Measurements from ENCODE around the gene CSNK2A1. TPM values are rescaled to one million over a fixed set of nuclear protein-coding genes. Genes with fewer than 3 reads are reported as not detected.

The CSNK2A1 gene
- polyA plus RNA-seq, 1 experiment: 71.5 TPM

GRCh38 chr20:571754-572441 is 28.3 kb upstream of the CSNK2A1 start:
- Histone ChIP-seq H3K36me3 (ENCODE audit: control insufficient read depth, insufficient read depth, low read length) (no peaks in the 10 kb centered on the region), H3K4me3 (ENCODE audit: low read depth, low read length) (no peak overlapping the region), H3K27me3 (ENCODE audit: control insufficient read depth, insufficient read depth, low read length) (peaks cover 29% of the 10 kb centered on the region)
- no peak for DNase-seq (ENCODE audit: low read depth)
- CTCF ChIA-PET: interaction anchor here (0.5 to 3.6 kb wide), 7 partner anchors 10 to 228 kb away, joined by 3 to 15 read pairs (median 5); no protein-coding TSS in a partner anchor
- POLR2A ChIA-PET: no interaction called here
- no peak for TF ChIP-seq CTCF (IDR thresholded peaks at IDR 0.05; ENCODE audit: insufficient read depth, low read depth, low read length)

GRCh38 chr20:568673-569415 is 25.3 kb upstream of the CSNK2A1 start:
- POLR2A ChIA-PET: no interaction called here
- H3K4me3 ChIP-seq (ENCODE audit: low read depth, low read length): no peak overlapping the region
- CTCF ChIA-PET: interaction anchor here (0.6 to 1.7 kb wide), 7 partner anchors 8 to 170 kb away, joined by 3 to 8 read pairs (median 3); partner anchors contain the start of gene CSNK2A1
- no peaks in the 10 kb centered on the region for H3K36me3 ChIP-seq (ENCODE audit: control insufficient read depth, insufficient read depth, low read length)
- TF ChIP-seq CTCF (IDR thresholded peaks at IDR 0.05; ENCODE audit: insufficient read depth, low read depth, low read length): no peak
- DNase-seq (ENCODE audit: low read depth): no peak
- peaks cover 26% of the 10 kb centered on the region for H3K27me3 ChIP-seq (ENCODE audit: control insufficient read depth, insufficient read depth, low read length)

GRCh38 chr20:568097-568652 is 24.6 kb upstream of the CSNK2A1 start:
- Histone ChIP-seq H3K4me3 (ENCODE audit: low read depth, low read length) (no peak overlapping the region), H3K36me3 (ENCODE audit: control insufficient read depth, insufficient read depth, low read length) (no peaks in the 10 kb centered on the region), H3K27me3 (ENCODE audit: control insufficient read depth, insufficient read depth, low read length) (peaks cover 24% of the 10 kb centered on the region)
- no peak for TF ChIP-seq CTCF (IDR thresholded peaks at IDR 0.05; ENCODE audit: insufficient read depth, low read depth, low read length)
- ChIA-PET CTCF (interaction anchor here (1.2 to 1.4 kb wide), 5 partner anchors 9 to 171 kb away, joined by 3 to 8 read pairs (median 3); partner anchors contain the start of gene CSNK2A1), POLR2A (no interaction called here)
- no peak for DNase-seq (ENCODE audit: low read depth)

- no peaks in the 10 kb centered on the region for H3K36me3 ChIP-seq (ENCODE audit: control insufficient read depth, insufficient read depth, low read length)
- no peak for DNase-seq (ENCODE audit: low read depth)
- peaks cover 13% of the 10 kb centered on the region for H3K27me3 ChIP-seq (ENCODE audit: control insufficient read depth, insufficient read depth, low read length)
- CTCF ChIA-PET: interaction anchor here (4.9 to 6.7 kb wide), 2 partner anchors 83 to 176 kb away, joined by 68 to 80 read pairs; no protein-coding TSS in a partner anchor
- no peak for TF ChIP-seq CTCF (IDR thresholded peaks at IDR 0.05; ENCODE audit: insufficient read depth, low read depth, low read length)
- no peak overlapping the region for H3K4me3 ChIP-seq (ENCODE audit: low read depth, low read length)
- POLR2A ChIA-PET: no interaction called here
These were observed 20.6 kb upstream of the CSNK2A1 start for GRCh38 chr20:564192-564591.

- no peak for DNase-seq (ENCODE audit: low read depth)
- Histone ChIP-seq H3K27me3 (ENCODE audit: control insufficient read depth, insufficient read depth, low read length) (peaks cover 6% of the 10 kb centered on the region; the same call in 1 of the 2 replicates), H3K36me3 (ENCODE audit: control insufficient read depth, insufficient read depth, low read length) (no peaks in the 10 kb centered on the region), H3K4me3 (ENCODE audit: low read depth, low read length) (no peak overlapping the region)
- POLR2A ChIA-PET: no interaction called here
- CTCF ChIA-PET: interaction anchor here (0.8 to 6.7 kb wide), 13 partner anchors 11 to 182 kb away, joined by 3 to 80 read pairs (median 7); partner anchors contain the start of gene CSNK2A1
- TF ChIP-seq CTCF (IDR thresholded peaks at IDR 0.05; ENCODE audit: insufficient read depth, low read depth, low read length): no peak
These were observed 19.6 kb upstream of the CSNK2A1 start for GRCh38 chr20:563187-563586.
